D721Med (cell line): ENCODE results near the gene OSCAR.
A peak's percentile ranks its signal among the peaks of the same experiment; 100 is the strongest.

Source experiments
- DNase-seq: peaks from one replicate; pipeline ENCODE4 v3.0.0; 2011; ENCODE audit warnings: low spot score; ENCODE audit not compliant: insufficient read length
- FAIRE-seq: peaks from 2 replicates; lab custom pipeline; 2011; peaks lifted over from hg19 to GRCh38; lab: Jason Lieb, UNC
- CTCF ChIP-seq: IDR thresholded peaks from 2 replicates; pipeline ENCODE4 v1.5.1; 2012; ENCODE audit warnings: mild to moderate bottlenecking, control low read depth; ENCODE audit not compliant: insufficient read depth; ENCODE audit errors: missing control alignments

The OSCAR gene

GRCh38 chr19:54141356-54141755 lies 40.8 kb upstream of the OSCAR start:
- no peak for DNase-seq
- no peak for FAIRE-seq
- no peak for TF ChIP-seq CTCF

DNA sequence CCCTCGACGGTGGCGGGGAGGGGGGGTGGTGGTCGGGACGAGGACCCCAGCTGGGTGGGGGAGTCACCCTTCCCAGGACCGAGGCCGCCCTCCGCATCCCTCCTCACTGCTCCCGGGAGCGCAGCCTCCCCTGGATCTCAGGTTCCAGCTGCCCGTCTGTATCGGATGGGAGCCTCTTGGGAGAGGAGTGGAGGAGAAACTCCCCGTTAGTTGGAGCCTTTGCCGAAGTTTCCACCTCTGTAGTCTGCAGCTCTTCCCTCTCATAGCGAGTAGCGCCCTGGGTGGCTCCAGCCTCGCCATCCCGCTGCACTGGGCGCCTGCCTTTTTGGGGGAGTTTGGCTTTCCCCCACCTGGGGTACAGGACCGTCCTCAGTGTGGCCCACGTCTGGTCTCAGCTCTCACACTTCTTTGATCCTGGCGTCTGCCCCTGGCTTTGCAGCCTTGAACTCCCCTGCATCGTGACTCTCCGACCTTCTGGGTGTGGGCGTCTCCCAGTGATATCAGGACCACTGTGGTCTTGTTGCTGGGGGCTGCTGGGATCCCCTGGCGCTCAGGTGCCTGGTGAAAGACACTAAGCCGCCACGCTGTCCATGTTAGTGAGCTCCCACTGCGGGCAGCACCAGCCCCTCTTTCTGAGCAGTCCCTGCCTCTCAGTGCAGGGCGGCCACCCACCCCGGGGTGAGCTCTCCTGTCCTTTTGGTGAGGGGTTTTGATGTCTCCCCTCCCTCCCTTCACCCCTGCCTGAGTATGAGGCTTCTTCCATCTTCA lies 38.1 kb upstream of the OSCAR start:
- TF ChIP-seq CTCF, result no peak
- FAIRE-seq, result no peak
- DNase-seq, result no peak

DNA sequence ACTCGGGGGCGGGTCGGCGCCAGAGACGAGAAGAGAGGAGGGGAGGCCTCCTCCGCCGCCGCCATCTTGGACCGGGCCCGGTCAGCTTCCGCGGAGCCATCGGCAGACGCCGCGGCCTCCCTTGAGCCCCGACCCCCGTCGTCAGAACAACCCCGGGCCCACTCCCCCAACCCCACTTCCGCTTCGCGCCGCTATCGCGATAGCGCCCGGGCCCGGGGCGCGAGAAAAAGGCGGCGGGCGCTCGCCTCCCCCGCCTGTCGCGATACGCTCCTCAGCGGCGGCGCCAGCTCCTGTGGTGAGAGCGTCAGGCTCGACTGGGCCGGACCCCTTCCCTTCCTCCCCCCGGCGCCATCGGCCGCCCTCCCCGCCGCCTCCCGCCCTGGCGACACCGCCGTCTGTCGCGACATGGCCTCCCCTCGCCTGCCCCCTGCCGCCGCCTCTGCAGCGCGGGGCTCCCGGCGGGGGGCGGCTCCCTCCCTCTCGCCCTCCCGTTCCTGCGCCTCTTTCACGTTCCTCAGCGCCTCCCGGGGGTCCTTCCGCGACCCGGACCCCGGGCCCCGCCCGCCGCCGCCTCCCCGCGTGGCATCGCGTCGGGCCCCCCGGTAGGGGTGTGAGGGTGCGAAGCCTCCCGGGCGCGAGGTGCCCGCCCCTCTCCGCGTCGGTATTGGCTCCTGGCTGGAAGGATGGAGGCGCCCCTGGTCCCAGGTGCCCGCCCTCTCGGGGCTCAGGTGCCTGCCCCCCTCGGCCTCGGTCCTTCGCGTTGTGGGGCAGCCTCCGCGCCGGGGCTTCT lies 37.3 kb upstream of the OSCAR start, which contains the start of gene CNOT3:
TSS of gene CNOT3 (plus strand) at position 64 of the 790 bp plus-strand sequence. CDS start 5,217 bp downstream, outside the sequence.
- no peak for DNase-seq
- no peak for FAIRE-seq
- TF ChIP-seq CTCF, result no peak

GRCh38 chr19:54136864-54137698 lies 36.5 kb upstream of the OSCAR start:
- peak; percentile 98 for DNase-seq
- FAIRE-seq, result peak; percentile 61
- TF ChIP-seq CTCF, result no peak

GRCh38 chr19:54136086-54136863 lies 35.7 kb upstream of the OSCAR start:
- FAIRE-seq (no peak), DNase-seq (no peak)
- TF ChIP-seq CTCF, result no peak

DNA sequence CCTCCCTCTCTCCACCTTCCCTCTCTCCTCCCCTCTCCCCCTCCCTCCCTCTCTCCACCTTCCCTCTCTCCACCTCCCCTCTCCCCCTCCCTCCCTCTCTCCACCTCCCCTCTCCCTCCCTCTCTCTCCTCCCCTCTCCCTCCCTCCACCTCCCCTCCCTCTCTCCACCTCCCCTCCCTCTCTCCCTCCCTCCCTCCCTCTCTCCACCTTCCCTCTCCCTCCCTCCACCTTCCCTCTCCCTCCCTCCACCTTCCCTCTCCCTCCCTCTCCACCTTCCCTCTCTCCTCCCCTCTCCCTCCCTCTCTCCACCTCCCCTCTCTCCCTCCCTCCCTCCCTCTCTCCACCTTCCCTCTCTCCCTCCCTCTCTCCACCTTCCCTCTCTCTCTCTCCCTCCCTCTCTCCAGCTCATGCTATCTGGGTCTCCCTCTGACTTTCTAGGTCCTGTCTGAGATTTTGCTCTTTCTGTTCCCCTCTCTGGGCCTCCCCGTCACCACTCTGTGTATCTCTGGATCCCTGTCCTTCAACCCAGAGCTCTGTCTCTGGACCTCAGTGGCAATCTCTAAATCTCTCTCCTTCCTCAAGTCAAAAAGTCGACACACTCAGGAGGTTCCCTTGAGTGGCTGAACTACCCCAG lies 33.5 kb upstream of the OSCAR start:
- DNase-seq, result no peak
- TF ChIP-seq CTCF, result no peak
- no peak for FAIRE-seq
